ENCODE results near the gene LRRTM2. TPM values are rescaled to one million over a fixed set of nuclear protein-coding genes. Genes with fewer than 3 reads are reported as not detected.
"Not testable (repeated sequence)": the region's sequence is repeated elsewhere in the genome, so short reads cannot be mapped to it uniquely, and the experiment has no call there.

Gene LRRTM2
- polyA plus RNA-seq, 3 donors: 0.02 TPM; not detected in 2

- Histone ChIP-seq H3K27ac (ENCODE audit: low read depth in 1 of 2, low read length in 2 of 2) (no peak overlapping the region), H3K4me3 (replicated peaks in 1 of 3; ENCODE audit: low read depth in 2 of 3, low read length in 3 of 3) (no peak overlapping the region), H3K9me3 (replicated peaks in 1 of 2; ENCODE audit: control insufficient read depth in 1 of 2, insufficient read depth in 1 of 2, low read length in 2 of 2) (no peaks in the 10 kb centered on the region), H3K36me3 (replicated peaks in 1 of 2; ENCODE audit: control insufficient read depth in 1 of 2, insufficient read depth in 2 of 2, low read length in 2 of 2) (peaks cover 0 to 10% of the 10 kb centered on the region in 2 donors), H3K4me2 (replicated peaks; ENCODE audit: extremely low read depth, low read length, poor library complexity, severe bottlenecking) (no peak overlapping the region), H4K20me1 (ENCODE audit: insufficient read depth, low read length) (peaks cover 85% of the 10 kb centered on the region), H3K27me3 (ENCODE audit: control insufficient read depth in 2 of 2, insufficient read depth in 2 of 2, low read length in 2 of 2) (no peaks in the 10 kb centered on the region), H3K79me2 (ENCODE audit: insufficient read depth, low read length) (peaks cover 9% of the 10 kb centered on the region), H2AFZ (ENCODE audit: insufficient read depth, low read depth, low read length, poor library complexity, severe bottlenecking) (no peak overlapping the region), H3K4me1 (ENCODE audit: control insufficient read depth in 1 of 2, insufficient read depth in 2 of 2, low read length in 2 of 2) (no peaks in the 10 kb centered on the region), H3K9ac (ENCODE audit: insufficient read depth, low read length, poor library complexity, severe bottlenecking) (no peak overlapping the region)
- no peak for DNase-seq
- peaks cover 0 to 1% (median 0%) of the 10 kb centered on the region in 7 donors for H3K9me3 Mint-ChIP-seq
- H3K36me3 Mint-ChIP-seq: peaks cover 13 to 16% of the 10 kb centered on the region in 2 donors
- no peaks in the 10 kb centered on the region for H3K4me1 Mint-ChIP-seq
- H3K27me3 Mint-ChIP-seq (ENCODE audit: low read depth in 3 of 3): peaks cover 0 to 1% (median 0%) of the 10 kb centered on the region in 3 donors
- no peak overlapping the region for H3K4me3 Mint-ChIP-seq
- TF ChIP-seq CTCF (IDR thresholded peaks at IDR 0.05): no peak
- H3K27ac Mint-ChIP-seq: no peak overlapping the region
- no CpG with 5 or more reads among the region's 4 CpGs for WGBS (ENCODE audit: insufficient coverage)
- intact Hi-C loops (cut with micrococcal nuclease): no loop called here
These were observed 38.0 kb downstream of the LRRTM2 start for GRCh38 chr5:138837160-138837559.

DNA sequence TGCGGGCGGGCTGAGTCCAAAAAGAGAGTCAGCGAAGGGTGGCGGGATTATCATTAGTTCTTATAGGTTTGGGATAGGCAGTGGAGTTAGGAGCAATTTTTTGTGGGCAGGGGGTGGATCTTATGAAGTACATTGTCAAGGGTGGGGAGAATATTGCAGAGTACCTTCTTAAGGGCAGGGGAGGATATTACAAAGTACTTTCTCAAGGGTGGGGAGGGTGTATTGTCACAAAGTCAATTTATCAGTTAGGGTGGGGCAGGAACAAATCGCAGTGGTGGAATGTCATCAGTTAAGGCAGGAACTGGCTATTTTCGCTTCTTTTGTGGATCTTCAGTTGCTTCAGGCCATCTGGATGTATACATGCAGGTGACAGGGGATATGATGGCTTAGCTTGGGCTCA, 40.3 kb downstream of the LRRTM2 start:
- H3K9me3 Mint-ChIP-seq: not testable (repeated sequence)
- WGBS (ENCODE audit: insufficient coverage): 97% methylated on average over 6 of the region's 6 CpGs

More for the DNA sequence above, 40.3 kb downstream of the LRRTM2 start:
- H3K36me3 Mint-ChIP-seq: peaks cover 23 to 24% of the 10 kb centered on the region in 2 donors
- H3K27ac ChIP-seq (ENCODE audit: low read depth in 1 of 2, low read length in 2 of 2); DNase-seq; H2AFZ ChIP-seq (ENCODE audit: insufficient read depth, low read depth, low read length, poor library complexity, severe bottlenecking); H3K27ac Mint-ChIP-seq; H3K4me1 ChIP-seq (ENCODE audit: control insufficient read depth in 1 of 2, insufficient read depth in 2 of 2, low read length in 2 of 2); H3K4me3 Mint-ChIP-seq; H3K4me3 ChIP-seq (replicated peaks in 1 of 3; ENCODE audit: low read depth in 2 of 3, low read length in 3 of 3); H3K9me3 ChIP-seq (replicated peaks in 1 of 2; ENCODE audit: control insufficient read depth in 1 of 2, insufficient read depth in 1 of 2, low read length in 2 of 2); H3K27me3 ChIP-seq (ENCODE audit: control insufficient read depth in 2 of 2, insufficient read depth in 2 of 2, low read length in 2 of 2); intact Hi-C loops (cut with micrococcal nuclease); H3K79me2 ChIP-seq (ENCODE audit: insufficient read depth, low read length); H3K9ac ChIP-seq (ENCODE audit: insufficient read depth, low read length, poor library complexity, severe bottlenecking); H3K27me3 Mint-ChIP-seq (ENCODE audit: low read depth in 3 of 3); H3K4me1 Mint-ChIP-seq; H3K4me2 ChIP-seq (replicated peaks; ENCODE audit: extremely low read depth, low read length, poor library complexity, severe bottlenecking): not testable (repeated sequence)
- peaks cover 4 to 23% of the 10 kb centered on the region in 2 donors for H3K36me3 ChIP-seq (replicated peaks in 1 of 2; ENCODE audit: control insufficient read depth in 1 of 2, insufficient read depth in 2 of 2, low read length in 2 of 2)
- H4K20me1 ChIP-seq (ENCODE audit: insufficient read depth, low read length): peaks cover 92% of the 10 kb centered on the region
